ENCODE data around the gene ARF1.

The ARF1 gene

DNA sequence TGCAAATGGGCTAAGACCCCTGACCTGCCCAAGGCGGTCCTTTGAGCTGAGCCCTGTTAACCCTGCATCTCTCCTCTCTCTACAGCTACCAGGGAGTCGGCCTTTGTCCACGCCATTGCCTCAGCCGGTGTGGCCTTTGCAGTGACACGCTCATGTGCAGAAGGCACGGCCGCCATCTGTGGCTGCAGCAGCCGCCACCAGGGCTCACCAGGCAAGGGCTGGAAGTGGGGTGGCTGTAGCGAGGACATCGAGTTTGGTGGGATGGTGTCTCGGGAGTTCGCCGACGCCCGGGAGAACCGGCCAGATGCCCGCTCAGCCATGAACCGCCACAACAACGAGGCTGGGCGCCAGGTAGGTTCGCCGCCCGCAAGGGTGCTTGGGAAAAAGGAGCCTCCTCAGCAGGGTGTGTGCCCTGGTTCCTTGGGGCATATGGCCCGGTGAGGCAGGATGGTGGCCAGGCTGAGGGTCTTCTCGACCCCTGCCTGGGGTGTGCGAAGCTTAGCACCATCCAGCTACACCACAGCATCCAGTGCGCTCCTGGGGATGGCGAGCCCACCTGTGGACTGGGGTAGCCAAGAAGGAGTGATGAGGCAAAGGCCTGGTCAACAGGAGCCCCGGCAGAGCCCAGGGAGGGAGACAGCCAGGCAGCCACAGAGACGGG is 31.8 kb upstream of the ARF1 start:
- DNase-seq, result no peak

DNA sequence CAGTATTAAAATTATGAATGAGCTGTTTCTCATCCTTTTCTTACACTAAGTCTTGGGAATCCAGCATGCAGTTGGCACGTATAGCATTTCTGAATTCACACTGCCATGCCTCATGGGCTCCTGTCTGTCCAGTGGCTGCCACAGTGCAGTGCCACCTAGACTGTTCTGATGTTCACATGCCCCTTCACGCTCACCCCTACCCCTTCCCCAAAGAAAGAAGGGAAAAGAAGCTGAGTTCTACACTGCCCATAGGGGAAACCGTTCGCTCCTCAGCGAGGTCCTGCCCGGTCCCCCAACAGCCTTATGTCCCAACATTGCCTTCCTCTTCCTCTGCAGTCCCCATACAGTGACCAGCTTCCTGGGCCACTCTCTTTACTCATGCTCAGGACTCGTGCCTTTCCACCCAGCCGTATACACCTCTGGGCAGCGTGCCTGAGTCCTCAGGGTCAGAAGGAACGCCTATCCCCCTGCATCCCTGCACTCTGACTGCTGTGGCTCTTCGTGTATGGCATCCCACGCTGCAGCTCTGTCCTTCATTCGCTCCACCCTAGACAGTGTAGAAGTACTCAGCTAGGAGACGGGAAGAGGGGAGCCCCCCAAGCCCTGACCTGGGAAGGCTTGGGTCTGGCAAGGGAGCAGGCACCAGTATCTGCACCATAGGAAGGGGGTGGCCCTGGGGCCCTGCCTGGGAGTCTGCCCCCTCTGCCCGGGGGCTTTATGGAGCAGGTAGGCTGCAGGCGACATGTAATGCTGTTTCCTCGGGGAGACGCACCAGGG is 24.1 kb upstream of the ARF1 start:
- DNase-seq, result no peak

DNA sequence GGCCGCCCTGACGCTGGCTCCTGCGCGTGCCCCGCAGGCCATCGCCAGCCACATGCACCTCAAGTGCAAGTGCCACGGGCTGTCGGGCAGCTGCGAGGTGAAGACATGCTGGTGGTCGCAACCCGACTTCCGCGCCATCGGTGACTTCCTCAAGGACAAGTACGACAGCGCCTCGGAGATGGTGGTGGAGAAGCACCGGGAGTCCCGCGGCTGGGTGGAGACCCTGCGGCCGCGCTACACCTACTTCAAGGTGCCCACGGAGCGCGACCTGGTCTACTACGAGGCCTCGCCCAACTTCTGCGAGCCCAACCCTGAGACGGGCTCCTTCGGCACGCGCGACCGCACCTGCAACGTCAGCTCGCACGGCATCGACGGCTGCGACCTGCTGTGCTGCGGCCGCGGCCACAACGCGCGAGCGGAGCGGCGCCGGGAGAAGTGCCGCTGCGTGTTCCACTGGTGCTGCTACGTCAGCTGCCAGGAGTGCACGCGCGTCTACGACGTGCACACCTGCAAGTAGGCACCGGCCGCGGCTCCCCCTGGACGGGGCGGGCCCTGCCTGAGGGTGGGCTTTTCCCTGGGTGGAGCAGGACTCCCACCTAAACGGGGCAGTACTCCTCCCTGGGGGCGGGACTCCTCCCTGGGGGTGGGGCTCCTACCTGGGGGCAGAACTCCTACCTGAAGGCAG is 23.4 kb upstream of the ARF1 start:
- no peak for DNase-seq

DNA sequence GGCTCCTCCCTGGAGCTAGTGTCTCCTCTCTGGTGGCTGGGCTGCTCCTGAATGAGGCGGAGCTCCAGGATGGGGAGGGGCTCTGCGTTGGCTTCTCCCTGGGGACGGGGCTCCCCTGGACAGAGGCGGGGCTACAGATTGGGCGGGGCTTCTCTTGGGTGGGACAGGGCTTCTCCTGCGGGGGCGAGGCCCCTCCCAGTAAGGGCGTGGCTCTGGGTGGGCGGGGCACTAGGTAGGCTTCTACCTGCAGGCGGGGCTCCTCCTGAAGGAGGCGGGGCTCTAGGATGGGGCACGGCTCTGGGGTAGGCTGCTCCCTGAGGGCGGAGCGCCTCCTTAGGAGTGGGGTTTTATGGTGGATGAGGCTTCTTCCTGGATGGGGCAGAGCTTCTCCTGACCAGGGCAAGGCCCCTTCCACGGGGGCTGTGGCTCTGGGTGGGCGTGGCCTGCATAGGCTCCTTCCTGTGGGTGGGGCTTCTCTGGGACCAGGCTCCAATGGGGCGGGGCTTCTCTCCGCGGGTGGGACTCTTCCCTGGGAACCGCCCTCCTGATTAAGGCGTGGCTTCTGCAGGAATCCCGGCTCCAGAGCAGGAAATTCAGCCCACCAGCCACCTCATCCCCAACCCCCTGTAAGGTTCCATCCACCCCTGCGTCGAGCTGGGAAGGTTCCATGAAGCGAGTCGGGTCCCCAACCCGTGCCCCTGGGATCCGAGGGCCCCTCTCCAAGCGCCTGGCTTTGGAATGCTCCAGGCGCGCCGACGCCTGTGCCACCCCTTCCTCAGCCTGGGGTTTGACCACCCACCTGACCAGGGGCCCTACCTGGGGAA is 22.7 kb upstream of the ARF1 start:
- DNase-seq, result no peak

DNA sequence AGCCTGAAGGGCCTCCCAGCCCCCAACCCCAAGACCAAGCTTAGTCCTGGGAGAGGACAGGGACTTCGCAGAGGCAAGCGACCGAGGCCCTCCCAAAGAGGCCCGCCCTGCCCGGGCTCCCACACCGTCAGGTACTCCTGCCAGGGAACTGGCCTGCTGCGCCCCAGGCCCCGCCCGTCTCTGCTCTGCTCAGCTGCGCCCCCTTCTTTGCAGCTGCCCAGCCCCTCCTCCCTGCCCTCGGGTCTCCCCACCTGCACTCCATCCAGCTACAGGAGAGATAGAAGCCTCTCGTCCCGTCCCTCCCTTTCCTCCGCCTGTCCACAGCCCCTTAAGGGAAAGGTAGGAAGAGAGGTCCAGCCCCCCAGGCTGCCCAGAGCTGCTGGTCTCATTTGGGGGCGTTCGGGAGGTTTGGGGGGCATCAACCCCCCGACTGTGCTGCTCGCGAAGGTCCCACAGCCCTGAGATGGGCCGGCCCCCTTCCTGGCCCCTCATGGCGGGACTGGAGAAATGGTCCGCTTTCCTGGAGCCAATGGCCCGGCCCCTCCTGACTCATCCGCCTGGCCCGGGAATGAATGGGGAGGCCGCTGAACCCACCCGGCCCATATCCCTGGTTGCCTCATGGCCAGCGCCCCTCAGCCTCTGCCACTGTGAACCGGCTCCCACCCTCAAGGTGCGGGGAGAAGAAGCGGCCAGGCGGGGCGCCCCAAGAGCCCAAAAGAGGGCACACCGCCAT is 21.9 kb upstream of the ARF1 start:
- DNase-seq, result no peak

DNA sequence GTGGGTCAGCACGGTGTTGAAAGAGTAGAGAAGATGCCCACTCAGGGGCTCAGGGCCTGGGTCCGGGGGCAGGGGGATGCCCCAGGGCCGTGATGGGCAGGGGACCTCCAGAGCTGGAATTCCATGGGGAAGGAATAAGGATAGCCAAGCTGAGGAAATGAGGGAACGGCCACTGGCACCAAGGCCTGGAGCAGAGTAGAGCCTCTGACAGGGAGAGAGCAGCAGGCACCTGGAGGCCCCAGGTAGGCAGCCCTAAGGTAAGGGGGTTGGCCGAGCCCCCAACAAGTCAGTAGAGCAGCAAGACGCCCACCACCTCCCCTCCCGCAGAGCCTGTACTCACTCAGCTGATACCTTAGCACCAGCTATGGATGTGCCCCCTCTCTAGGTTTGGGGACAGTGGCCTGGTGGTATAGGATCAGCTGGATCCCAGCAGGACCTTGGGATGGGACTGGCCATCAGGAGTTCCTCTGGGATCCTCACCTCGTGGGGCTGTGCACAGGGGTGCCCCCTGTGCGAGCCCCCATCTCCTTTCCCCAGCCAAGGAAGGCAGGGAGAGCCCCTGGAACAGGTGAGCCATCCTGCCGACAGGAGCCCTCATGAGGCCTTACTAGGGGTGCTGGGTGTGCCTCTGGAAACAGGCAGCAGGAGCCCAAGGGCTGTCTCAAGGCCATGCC is 21.0 kb upstream of the ARF1 start:
- DNase-seq, result no peak

DNA sequence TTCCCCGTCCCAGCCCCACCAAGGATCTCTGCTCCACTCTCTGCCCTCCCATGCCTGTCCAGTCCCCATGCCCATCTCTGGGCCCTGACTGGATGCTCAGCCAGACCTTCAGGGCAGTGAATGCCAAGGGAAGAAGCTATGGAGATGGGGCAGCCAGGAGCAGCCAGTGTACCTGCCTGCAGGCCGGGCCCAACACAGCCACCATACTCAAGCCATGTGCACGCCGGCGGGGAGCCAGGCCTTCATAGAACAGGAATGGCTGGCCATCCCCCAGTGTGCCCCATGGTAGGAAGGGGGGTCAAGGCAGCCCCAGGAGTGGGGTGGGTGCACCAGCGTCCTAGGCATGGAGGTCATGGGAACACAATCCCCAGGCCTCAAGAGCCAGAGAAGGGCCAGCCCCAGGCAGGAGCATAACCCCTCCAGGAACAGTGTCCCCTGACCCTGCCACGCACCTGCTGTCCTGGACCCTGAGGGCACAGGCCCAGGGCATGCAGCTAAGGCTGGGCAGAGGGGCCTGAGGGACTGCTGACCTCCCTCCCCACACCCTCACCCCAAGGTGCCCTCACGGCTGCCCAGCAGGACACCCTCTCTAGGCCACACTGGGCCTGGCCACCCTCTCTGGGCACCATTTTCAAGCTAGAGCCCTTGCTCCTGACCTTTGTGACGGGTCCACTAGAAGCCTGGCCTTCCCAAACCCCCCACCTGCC is 20.3 kb upstream of the ARF1 start:
- no peak for DNase-seq

DNA sequence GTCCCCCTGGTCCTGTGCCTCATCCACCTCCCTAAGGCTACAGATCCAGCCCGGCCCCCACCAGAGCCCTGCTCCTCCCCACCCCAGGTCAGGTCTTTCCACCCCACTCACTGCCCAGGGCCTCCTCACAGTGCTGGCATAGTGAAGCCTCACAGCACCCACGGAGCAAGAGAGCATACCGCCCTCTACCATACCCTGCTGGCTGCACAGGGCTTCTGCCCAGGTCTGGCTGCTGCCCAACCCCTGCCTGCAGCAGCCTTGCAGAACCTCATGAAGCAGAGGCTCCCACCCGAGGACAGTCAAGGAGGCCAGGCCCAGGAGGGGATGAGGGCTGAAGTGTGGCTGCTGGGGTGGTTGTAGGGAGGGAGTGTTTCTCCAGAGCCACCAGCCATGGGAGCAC is 19.7 kb upstream of the ARF1 start:
- no peak for DNase-seq

DNA sequence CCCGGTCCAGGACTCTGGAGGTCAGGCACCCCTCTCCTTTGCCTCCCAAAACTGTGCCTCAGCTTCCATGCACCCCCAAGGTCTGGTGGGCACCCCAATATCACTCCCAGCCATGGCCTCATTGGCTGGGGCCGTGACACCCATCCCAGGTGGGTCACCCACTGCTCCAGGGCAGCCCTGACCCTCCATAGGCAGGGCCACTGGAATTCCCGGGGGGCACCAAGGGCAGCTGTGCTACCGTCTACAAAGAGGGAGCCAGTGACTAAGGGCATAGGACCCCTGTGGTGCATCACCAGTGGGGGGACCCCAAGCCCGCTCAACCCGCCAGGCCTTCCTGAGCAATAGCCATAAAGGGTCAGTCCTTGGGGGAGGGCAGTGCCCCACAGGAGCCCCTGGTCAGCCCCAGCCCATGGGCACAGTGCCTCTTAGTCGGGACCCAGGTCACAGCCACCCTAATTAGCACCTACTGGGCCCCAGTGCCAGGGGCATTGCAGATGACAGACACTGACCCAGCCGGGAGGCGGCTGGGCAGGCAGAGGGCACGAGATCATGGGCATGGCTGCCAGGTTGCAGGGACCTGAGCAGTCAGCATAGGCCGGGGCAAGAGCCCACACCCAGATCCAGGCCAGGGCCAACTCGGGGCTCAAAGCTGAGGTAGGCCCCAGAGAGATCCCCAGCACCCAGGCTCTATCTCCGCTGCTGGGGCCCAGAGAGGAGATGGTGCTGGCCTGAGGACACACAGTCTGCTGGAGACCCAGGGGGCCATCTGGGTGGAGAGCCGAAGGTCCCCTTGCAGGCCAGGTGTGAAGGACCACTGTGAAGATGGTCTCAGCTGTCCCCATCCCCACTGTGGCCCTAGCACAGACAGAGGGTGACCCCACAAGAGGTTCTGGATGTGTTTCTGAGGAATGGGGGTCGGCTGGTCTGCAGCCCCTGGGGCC is 19.0 kb upstream of the ARF1 start:
- DNase-seq, result no peak

DNA sequence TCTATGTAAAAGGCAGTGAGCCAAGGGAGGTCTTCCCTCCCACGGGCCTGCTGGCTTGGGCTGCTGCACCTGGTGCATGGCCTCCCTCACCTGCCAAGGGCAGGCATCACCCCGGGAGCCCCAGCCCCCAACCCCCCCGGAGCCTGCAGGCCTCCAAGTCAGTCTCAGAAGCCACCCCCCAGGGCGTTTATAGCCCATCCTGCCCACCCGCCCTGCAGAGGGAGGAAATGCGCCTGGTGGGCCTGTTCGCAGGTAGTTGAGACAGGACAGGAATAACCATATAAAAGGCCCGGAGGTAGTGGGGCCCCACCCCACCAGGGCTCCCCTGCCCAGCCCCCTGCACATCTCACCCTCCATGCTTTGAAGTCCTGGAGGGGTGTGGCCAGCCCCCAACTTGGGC is 18.2 kb upstream of the ARF1 start:
- no peak for DNase-seq

DNA sequence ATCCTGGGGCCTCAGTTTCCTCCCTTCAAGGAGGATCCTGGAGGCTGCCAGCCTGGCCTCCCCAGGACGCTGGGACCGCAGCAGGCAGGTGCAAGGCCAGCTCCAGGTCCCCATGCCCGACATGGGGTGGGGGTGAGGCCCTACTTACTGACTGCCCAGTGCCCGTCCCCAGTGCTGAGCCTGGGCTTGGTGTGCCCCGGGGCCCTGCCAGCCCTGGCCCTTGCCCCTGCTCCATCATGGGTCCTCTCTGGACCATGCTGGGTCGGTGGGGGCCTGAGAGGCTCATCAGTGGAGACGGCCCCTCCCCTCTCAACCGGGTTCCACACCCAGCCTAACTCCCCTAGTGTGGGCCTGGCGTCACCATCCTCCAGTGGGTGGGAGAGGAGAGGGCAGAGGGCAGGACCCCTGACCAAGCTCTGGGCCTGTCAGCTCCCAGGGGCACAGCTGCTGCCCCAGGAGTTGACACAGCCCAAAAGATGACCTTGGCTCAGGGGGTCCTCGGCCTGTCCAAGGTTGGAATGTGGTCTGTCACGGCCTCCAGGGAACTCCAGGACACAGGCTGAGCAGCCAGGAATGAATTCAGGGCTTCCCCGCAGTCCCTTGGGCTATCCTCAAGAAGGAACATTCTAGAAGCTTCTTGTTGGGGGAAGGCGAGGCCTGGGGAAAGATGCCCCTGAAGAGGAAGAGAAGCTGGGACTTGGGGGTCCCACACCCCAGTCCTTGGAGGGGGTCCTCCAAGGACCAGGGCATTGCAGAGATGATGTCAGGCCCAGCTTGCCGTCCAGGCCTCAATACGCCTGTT is 17.6 kb upstream of the ARF1 start:
- DNase-seq, result no peak

DNA sequence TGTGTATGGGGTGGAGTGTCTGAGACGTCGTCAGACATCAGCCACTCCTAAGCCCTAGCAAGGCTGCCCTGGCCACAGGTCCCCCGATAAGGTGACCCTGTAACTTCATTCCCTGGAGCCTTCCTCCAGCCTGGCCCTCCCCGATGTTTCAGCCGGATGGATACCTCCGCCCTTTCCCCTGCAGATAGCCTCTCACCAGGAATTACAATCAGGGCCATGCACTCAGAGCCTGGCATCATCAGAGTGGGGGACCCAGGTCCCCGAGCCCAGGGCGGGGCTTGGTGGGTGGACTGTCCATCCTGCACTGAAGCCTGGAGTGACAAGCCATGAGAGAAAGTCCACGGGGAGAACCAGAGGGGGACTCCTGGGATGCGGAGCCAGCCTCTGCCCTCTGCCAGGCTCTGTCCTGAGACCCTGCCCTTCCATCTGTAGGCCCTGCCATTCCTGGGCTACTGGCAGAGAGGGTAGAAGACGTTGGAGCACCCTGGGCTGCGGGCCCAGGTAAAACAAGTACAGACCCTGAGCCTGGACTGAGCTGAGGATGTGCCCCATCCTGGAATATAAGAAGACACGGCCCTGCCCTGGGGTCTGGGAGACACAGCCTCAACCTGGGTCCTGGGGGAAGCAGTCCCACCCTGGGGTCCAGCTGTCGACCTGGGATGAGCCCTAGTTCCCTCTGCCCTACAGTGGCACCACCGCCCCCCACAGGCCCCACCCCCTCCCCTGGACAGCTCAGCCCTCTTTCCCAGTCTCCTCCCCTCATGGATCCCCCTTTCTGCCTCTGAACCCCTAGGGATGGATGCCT is 16.8 kb upstream of the ARF1 start:
- DNase-seq, result no peak

DNA sequence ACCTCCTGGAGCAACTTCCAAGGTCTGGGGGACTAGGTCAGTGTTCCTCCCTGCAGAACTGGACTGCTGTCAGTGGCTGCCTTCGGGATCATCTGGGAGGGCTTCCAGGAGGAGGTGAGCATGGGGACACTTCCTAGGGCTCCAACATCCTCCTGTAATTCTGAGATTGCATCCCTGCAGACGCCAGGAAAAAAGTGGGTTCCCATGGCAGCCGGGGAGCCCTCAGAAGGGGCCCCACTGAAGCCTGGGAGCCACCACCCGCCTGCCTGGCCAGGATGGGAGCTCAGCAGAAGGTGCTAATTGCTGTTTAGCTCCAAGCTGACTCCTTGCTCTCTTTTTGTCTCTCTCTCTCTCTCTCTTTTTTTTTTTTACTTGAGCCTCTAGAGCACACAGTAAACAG is 16.1 kb upstream of the ARF1 start:
- no peak for DNase-seq

DNA sequence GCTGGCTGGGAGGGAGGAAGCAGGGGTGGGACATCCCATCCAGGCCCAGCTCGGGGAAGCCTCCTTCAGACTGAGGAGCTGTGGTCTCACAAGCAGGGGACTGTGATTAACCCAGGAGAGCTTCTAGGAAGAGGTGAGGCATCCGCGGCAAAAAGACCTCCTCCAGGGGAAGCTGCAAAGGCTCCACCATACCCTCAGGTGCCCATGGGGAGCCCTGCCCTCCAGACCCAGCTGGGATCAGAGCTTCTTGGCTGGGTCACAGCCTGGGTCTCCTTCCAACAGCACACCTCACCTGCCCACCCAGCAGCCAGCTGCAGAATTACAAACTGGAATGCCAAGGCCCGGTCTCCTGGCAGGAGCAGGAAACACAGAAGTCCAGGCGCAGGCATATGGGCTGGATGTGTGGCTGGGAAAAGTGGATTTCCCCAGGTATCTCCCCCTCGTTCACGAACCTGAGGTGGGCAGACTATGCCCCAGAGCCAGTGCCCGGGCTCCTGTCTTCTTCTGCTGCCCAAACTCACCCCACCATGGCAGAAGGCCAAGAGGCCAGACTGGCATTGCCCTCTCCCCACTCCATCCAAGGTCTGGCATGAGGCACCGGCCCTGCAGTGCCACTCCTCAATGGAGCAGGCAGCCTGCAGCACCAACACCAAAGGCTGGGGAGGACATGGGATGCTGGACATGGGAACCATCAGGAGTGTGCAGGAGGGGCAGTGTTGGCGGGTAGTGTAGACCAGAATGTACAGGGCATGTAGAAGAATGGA is 15.4 kb upstream of the ARF1 start:
- DNase-seq, result no peak

DNA sequence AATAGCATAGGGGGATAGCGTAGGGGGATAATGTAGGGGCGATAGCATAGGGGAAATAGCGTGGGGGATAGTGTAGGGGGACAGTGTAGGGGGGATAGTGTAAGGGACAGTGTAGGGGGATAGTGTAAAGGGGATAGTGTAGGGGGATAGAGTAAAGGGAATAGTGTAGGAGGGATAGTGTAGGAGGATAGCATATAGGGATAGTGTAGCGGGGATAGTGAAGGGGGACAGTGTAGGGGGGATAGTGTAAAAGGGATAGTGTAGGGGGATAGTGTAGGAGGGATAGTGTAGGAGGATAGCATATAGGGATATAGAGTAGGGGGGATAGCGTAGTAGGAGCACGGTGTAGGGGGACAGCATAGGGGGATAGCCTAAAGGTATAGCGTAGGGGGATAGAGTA is 14.1 kb upstream of the ARF1 start:
- DNase-seq, result no peak

DNA sequence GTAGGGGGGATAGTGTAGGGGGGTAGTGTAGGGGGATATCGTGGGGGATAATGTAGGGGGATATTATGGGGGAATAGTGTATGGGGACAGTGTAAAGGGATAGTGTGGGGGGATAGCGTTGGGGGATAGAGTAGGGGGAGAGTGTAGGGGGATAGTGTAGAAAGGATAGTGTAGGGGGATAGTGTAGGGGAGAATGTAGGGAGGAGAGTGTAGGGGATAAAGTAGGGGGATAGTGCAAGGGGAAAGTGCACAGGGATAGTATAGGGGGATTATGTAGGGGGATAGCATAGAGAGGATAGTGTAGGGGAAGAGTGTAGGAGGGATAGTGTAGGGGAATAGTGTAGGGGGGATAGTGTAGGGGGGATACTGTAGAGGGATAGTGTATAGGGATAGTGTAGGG is 12.3 kb upstream of the ARF1 start:
- DNase-seq, result no peak

DNA sequence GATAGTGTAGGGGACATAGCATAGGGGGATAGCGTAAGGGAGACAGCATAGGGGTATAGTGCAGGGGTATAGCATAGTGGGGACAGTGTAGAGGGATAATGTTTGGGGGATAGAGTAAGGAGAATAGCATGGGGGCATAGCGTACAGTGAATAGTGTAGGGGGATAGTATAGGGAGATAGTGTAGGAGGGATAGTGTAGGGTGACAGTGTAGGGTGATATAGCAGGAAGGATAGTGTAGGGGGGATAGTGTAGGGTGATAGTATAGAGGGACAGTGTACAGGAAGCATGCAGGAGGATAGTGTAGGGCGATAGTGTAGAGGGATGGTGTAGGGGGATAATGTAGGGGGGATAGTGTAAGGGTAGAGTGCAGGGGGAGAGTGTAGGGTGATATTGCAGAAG is 11.7 kb upstream of the ARF1 start:
- no peak for DNase-seq

Data from amniotic stem cell (primary cell).